HG02588 (cell line): ENCODE data around the gene KCTD19.
"Not testable (repeated sequence)": the region's sequence is repeated elsewhere in the genome, so short reads cannot be mapped to it uniquely, and the experiment has no call there.

Experiments
- ATAC-seq: cut with Tn5 transposase; IDR thresholded peaks from one replicate; pipeline ENCODE4 v1.9.1; 2021; ENCODE audit warnings: mild to moderate bottlenecking, moderate library complexity; ENCODE audit not compliant: unreplicated experiment

KCTD19 gene

GRCh38 chr16:67326472-67327309, at the start of gene KCTD19, which contains the start of gene LRRC36:
Gene KCTD19 (minus strand): TSS chr16:67326741. CDS start chr16:67326707, 34 bp downstream.
Gene LRRC36 (plus strand): TSS chr16:67326815. CDS start chr16:67326863, 48 bp downstream.
- no peak for ATAC-seq

DNA sequence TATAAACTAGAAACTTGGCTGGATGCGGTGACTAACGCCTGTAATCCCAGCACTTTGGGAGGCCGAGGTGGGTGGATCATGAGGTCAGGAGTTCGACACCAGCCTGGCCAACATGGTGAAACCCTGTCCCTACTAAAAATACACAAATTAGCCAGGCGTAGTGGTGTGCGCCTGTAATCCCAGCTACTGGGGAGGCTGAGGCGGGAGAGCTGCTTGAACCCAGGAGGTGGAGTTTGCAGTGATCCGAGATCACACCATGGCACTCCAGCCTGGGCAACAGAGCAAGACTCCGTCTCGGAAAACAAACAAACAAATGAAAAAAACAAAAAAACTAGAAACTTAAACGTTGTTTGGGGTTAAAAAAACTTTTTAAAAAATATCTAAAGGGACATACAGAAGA, 49.5 kb upstream of the KCTD19 start:
- ATAC-seq = not testable (repeated sequence)

GRCh38 chr16:67372664-67373063, 46.1 kb upstream of the KCTD19 start:
- no peak for ATAC-seq

DNA sequence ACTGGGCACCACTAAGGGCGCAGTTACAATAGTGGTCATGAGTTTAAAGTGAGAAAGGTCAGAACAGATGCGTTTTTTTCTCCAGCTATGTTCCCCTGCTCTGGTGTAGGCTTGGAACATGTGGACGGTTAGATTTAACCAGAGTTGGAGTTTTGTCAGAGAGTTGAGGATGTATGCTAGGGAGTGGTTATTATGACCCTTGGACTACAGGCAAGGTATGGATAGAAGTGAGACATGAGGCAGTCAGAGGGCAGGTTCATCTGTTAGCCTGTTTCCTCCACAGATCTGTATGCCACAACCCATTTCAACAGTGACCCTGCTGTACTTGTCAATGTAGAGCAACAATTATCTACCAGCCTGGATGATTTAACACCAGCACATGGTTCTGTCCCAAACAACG, 44.1 kb upstream of the KCTD19 start:
- ATAC-seq = no peak

GRCh38 chr16:67364600-67365235, 38.2 kb upstream of the KCTD19 start:
- ATAC-seq = no peak

DNA sequence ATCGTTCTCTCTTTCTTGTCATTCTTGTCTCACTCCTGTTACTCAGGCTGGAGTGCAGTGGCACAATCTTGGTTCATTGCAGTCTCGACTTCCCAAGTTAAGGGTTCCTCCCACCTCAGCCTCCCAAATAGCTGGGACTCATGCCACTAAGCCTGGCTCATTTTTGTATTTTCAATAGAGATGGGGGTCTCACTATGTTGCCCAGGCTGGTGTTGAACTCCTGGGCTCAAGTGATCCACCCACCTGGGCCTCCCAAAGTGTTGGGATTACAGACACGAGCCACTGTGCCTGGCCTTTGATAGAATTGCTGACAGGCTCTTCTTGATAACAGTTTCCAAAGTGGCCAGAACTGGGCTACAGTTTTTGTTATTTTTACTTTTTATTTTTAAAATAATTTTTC, 34.5 kb upstream of the KCTD19 start:
- no peak for ATAC-seq

GRCh38 chr16:67359540-67360269, 33.2 kb upstream of the KCTD19 start:
- ATAC-seq = not testable (repeated sequence)

DNA sequence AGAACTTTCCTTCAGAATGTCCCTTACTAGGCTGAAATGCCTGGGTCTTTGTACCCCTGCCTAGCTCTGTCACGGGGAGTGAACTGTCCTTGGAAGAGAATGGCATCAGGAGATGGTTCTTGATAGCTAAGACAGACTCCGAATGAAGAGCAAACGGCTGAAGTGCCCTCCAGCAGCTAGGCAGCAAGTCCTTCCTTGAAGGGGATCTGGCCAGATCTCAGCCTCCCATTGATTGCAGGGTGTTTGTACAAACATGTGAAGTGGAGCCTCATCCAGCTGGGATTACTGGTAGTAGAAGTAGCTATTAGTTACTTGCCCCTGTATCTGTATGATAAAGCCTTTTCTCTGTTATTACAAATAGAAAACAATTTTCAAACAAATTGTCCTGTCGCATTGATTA, 31.0 kb upstream of the KCTD19 start:
- ATAC-seq = no peak

DNA sequence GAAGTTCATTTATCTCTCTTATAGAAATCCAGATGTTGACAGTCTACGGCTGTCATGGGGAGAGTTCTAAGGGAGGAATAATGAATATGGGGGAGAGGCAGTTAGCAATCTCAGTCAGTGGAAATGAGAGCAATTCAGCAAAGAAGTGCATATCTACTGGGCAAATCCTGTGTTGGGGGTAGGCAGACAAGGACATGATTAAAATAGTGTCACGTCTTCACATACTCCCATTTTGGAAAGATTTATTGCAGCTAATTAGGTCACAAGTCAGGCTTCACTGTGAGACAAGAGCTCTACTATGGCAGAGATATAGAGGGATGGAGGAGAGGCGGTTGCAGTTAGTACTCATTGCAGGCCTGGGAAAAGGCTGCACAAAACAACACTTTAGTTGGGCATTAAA, 29.9 kb upstream of the KCTD19 start:
- no peak for ATAC-seq

GRCh38 chr16:67352463-67352862, 25.9 kb upstream of the KCTD19 start:
- not testable (repeated sequence) for ATAC-seq

DNA sequence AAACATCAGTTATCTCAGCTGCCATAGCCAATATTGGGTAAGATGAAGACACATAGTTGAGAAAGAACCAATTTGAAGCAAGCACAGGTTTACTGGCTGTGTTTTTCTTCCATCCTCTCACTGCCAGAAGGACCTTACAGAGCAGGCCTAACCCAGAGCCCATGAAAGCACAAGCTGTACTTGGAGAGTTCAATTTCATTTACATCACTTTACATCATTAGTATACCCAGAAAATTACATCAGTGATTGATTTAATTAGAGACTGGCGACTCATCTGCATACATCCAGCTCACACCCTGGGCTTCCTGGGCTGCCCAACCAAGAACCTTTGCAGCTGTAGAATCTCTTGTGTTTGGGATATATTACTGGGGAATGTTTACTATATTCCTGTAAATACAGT, 23.8 kb upstream of the KCTD19 start:
- ATAC-seq = no peak

GRCh38 chr16:67349172-67349571, 22.6 kb upstream of the KCTD19 start:
- ATAC-seq = no peak

- ATAC-seq = no peak
Observed at GRCh38 chr16:67346341-67346740, 19.8 kb upstream of the KCTD19 start.

GRCh38 chr16:67345401-67345800, 18.9 kb upstream of the KCTD19 start:
- no peak for ATAC-seq

GRCh38 chr16:67342616-67343015, 16.1 kb upstream of the KCTD19 start:
- ATAC-seq = no peak

- no peak for ATAC-seq
Observed at GRCh38 chr16:67341250-67341649, 14.7 kb upstream of the KCTD19 start.

DNA sequence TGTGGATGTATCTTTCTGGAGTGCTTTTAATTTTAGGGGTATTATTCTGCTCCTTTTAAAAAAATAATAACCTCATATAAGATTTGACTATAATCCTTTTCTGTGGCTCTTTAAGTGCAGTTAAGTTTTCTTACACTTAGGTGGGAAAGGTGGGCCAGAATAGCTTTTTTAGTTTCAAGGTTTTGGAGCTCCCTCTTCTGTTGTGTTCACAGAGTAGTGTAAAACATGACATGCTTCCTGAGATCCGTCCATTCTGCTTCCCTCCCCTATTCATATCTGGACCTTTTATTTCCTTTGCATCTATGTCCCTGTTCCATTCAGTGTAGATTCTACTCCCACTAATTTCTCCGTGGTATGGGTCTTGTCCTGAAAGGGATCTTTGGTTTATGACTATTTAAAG, 12.9 kb upstream of the KCTD19 start:
- no peak for ATAC-seq

GRCh38 chr16:67336648-67337047, 10.1 kb upstream of the KCTD19 start:
- ATAC-seq = no peak

DNA sequence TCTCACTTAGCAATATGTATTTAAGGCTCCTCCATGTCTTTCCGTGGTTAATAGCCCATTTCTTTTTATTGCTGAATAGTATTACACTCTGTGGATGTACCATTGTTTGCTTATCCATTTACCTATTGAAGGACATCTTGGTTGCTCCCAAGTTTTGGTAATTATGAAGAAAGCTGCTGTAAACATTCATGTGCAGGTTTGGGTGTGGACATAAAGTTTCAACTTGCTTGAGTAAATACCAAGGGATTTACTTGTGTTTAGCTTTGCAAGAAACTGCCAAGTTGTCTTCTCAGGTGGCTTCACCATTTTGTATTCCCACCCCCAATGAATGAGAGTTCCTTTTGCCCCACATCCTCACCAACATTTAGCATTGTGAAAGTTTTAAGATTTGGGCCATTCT, 9.6 kb upstream of the KCTD19 start:
- no peak for ATAC-seq

DNA sequence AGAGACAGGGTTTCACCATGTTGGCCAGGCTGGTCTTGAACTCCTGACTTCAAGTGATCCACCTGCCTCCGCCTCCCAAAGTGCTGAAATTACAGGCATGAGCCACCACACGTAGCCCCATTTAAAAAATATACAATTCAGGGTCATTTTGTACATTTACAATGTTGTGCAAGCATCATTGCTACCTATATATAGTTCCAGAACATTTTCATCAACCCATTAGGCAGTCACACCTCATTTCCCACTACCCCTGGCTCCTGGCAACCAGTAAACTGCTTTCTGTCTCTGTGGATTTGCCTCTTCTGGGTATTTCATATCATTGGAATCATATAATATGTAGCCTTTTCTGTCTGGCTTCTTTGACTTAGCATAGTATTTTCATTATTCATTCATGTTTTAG, 6.8 kb upstream of the KCTD19 start:
- ATAC-seq = no peak

GRCh38 chr16:67329901-67330300, 3.4 kb upstream of the KCTD19 start:
- ATAC-seq = no peak

GRCh38 chr16:67327743-67328142, 1.2 kb upstream of the KCTD19 start:
- no peak for ATAC-seq
